ENCODE results near the gene MYH15.

Gene MYH15

GRCh38 chr3:108500728-108501127 lies 9.7 kb downstream of the MYH15 start:
- Histone ChIP-seq H3K23ac (ENCODE audit: low read length in 2 of 2) (no peak overlapping the region), H3K14ac (ENCODE audit: low read length in 2 of 2) (no peak overlapping the region), H3K27ac (ENCODE audit: low read length, poor library complexity, severe bottlenecking) (no peak overlapping the region), H3K9me3 (ENCODE audit: control insufficient read depth, low read length) (no peaks in the 10 kb centered on the region), H3K4me2 (ENCODE audit: low read length, poor library complexity, severe bottlenecking) (no peak overlapping the region), H4K8ac (ENCODE audit: low read length) (no peak overlapping the region), H3K79me1 (replicated peaks; ENCODE audit: low read length, poor library complexity, severe bottlenecking) (no peaks in the 10 kb centered on the region), H3K9ac (ENCODE audit: low read length) (no peak overlapping the region), H3K4ac (ENCODE audit: low read depth in 1 of 2, low read length in 2 of 2) (no peak overlapping the region), H3K36me3 (ENCODE audit: control insufficient read depth in 1 of 2, insufficient read depth in 2 of 2, low read depth in 1 of 2, low read length in 2 of 2) (no peaks in the 10 kb centered on the region), H2AFZ (ENCODE audit: low read depth, low read length) (no peak overlapping the region), H3K4me1 (ENCODE audit: control insufficient read depth, insufficient read depth, low read depth, low read length) (no peaks in the 10 kb centered on the region), H2BK5ac (ENCODE audit: low read depth, low read length, poor library complexity, severe bottlenecking) (no peak overlapping the region), H3K27me3 (ENCODE audit: control insufficient read depth in 1 of 2, insufficient read depth in 1 of 2, low read length in 2 of 2) (no peaks in the 10 kb centered on the region), H3K4me3 (ENCODE audit: insufficient read depth in 1 of 2, low read depth in 1 of 2, low read length in 2 of 2) (no peak overlapping the region), H2AK5ac (ENCODE audit: low read length, severe bottlenecking) (no peak overlapping the region), H2BK120ac (ENCODE audit: low read depth, low read length) (no peak overlapping the region), H2BK12ac (ENCODE audit: low read length in 2 of 2) (no peak overlapping the region), H2BK15ac (ENCODE audit: low read depth, poor library complexity, severe bottlenecking) (no peak overlapping the region), H4K91ac (ENCODE audit: low read length) (no peak overlapping the region), H3K18ac (ENCODE audit: low read depth in 1 of 2, low read length in 2 of 2) (no peak overlapping the region)
- 87% methylated on average over 1 of the region's 1 CpG for WGBS
- DNase-seq: no peak

GRCh38 chr3:108497271-108497670 lies 13.1 kb downstream of the MYH15 start:
- Histone ChIP-seq H2BK5ac (ENCODE audit: low read depth, low read length, poor library complexity, severe bottlenecking) (no peak overlapping the region), H3K27me3 (ENCODE audit: control insufficient read depth in 1 of 2, insufficient read depth in 1 of 2, low read length in 2 of 2) (no peaks in the 10 kb centered on the region), H4K8ac (ENCODE audit: low read length) (no peak overlapping the region), H3K36me3 (ENCODE audit: control insufficient read depth in 1 of 2, insufficient read depth in 2 of 2, low read depth in 1 of 2, low read length in 2 of 2) (no peaks in the 10 kb centered on the region), H3K79me1 (replicated peaks; ENCODE audit: low read length, poor library complexity, severe bottlenecking) (no peaks in the 10 kb centered on the region), H3K14ac (ENCODE audit: low read length in 2 of 2) (no peak overlapping the region), H2AFZ (ENCODE audit: low read depth, low read length) (no peak overlapping the region), H3K4me3 (ENCODE audit: insufficient read depth in 1 of 2, low read depth in 1 of 2, low read length in 2 of 2) (no peak overlapping the region), H3K23ac (ENCODE audit: low read length in 2 of 2) (no peak overlapping the region), H3K27ac (ENCODE audit: low read length, poor library complexity, severe bottlenecking) (no peak overlapping the region), H3K18ac (ENCODE audit: low read depth in 1 of 2, low read length in 2 of 2) (no peak overlapping the region), H3K9me3 (ENCODE audit: control insufficient read depth, low read length) (no peaks in the 10 kb centered on the region), H3K4me1 (ENCODE audit: control insufficient read depth, insufficient read depth, low read depth, low read length) (no peaks in the 10 kb centered on the region), H2BK120ac (ENCODE audit: low read depth, low read length) (no peak overlapping the region), H3K4me2 (ENCODE audit: low read length, poor library complexity, severe bottlenecking) (no peak overlapping the region), H3K4ac (ENCODE audit: low read depth in 1 of 2, low read length in 2 of 2) (no peak overlapping the region), H2BK12ac (ENCODE audit: low read length in 2 of 2) (no peak overlapping the region), H3K9ac (ENCODE audit: low read length) (no peak overlapping the region), H2BK15ac (ENCODE audit: low read depth, poor library complexity, severe bottlenecking) (no peak overlapping the region), H2AK5ac (ENCODE audit: low read length, severe bottlenecking) (no peak overlapping the region), H4K91ac (ENCODE audit: low read length) (no peak overlapping the region)
- DNase-seq: no peak
- no CpG with 5 or more reads among the region's 1 CpG for WGBS

- Histone ChIP-seq H3K14ac (ENCODE audit: low read length in 2 of 2) (no peak overlapping the region), H3K4me2 (ENCODE audit: low read length, poor library complexity, severe bottlenecking) (no peak overlapping the region), H4K8ac (ENCODE audit: low read length) (no peak overlapping the region), H2BK12ac (ENCODE audit: low read length in 2 of 2) (no peak overlapping the region), H3K27me3 (ENCODE audit: control insufficient read depth in 1 of 2, insufficient read depth in 1 of 2, low read length in 2 of 2) (no peaks in the 10 kb centered on the region), H3K9ac (ENCODE audit: low read length) (no peak overlapping the region), H2AK5ac (ENCODE audit: low read length, severe bottlenecking) (no peak overlapping the region), H3K27ac (ENCODE audit: low read length, poor library complexity, severe bottlenecking) (no peak overlapping the region), H3K4me3 (ENCODE audit: insufficient read depth in 1 of 2, low read depth in 1 of 2, low read length in 2 of 2) (no peak overlapping the region), H2AFZ (ENCODE audit: low read depth, low read length) (no peak overlapping the region), H3K79me1 (replicated peaks; ENCODE audit: low read length, poor library complexity, severe bottlenecking) (no peaks in the 10 kb centered on the region), H2BK15ac (ENCODE audit: low read depth, poor library complexity, severe bottlenecking) (no peak overlapping the region), H3K4ac (ENCODE audit: low read depth in 1 of 2, low read length in 2 of 2) (no peak overlapping the region), H2BK5ac (ENCODE audit: low read depth, low read length, poor library complexity, severe bottlenecking) (no peak overlapping the region), H3K9me3 (ENCODE audit: control insufficient read depth, low read length) (no peaks in the 10 kb centered on the region), H3K23ac (ENCODE audit: low read length in 2 of 2) (no peak overlapping the region), H4K91ac (ENCODE audit: low read length) (no peak overlapping the region), H3K4me1 (ENCODE audit: control insufficient read depth, insufficient read depth, low read depth, low read length) (no peaks in the 10 kb centered on the region), H2BK120ac (ENCODE audit: low read depth, low read length) (no peak overlapping the region), H3K36me3 (ENCODE audit: control insufficient read depth in 1 of 2, insufficient read depth in 2 of 2, low read depth in 1 of 2, low read length in 2 of 2) (no peaks in the 10 kb centered on the region), H3K18ac (ENCODE audit: low read depth in 1 of 2, low read length in 2 of 2) (no peak overlapping the region)
- DNase-seq: no peak
- WGBS: 89% methylated on average over 4 of the region's 6 CpGs
These were observed 14.7 kb downstream of the MYH15 start for GRCh38 chr3:108495717-108496116.

- Histone ChIP-seq H2BK120ac (ENCODE audit: low read depth, low read length) (no peak overlapping the region), H3K4me2 (ENCODE audit: low read length, poor library complexity, severe bottlenecking) (no peak overlapping the region), H3K27me3 (ENCODE audit: control insufficient read depth in 1 of 2, insufficient read depth in 1 of 2, low read length in 2 of 2) (no peaks in the 10 kb centered on the region), H3K36me3 (ENCODE audit: control insufficient read depth in 1 of 2, insufficient read depth in 2 of 2, low read depth in 1 of 2, low read length in 2 of 2) (no peaks in the 10 kb centered on the region), H3K27ac (ENCODE audit: low read length, poor library complexity, severe bottlenecking) (no peak overlapping the region), H2BK15ac (ENCODE audit: low read depth, poor library complexity, severe bottlenecking) (no peak overlapping the region), H2AFZ (ENCODE audit: low read depth, low read length) (no peak overlapping the region), H3K14ac (ENCODE audit: low read length in 2 of 2) (no peak overlapping the region), H3K9ac (ENCODE audit: low read length) (no peak overlapping the region), H3K79me1 (replicated peaks; ENCODE audit: low read length, poor library complexity, severe bottlenecking) (no peaks in the 10 kb centered on the region), H4K8ac (ENCODE audit: low read length) (no peak overlapping the region), H3K9me3 (ENCODE audit: control insufficient read depth, low read length) (no peaks in the 10 kb centered on the region), H3K18ac (ENCODE audit: low read depth in 1 of 2, low read length in 2 of 2) (no peak overlapping the region), H2BK5ac (ENCODE audit: low read depth, low read length, poor library complexity, severe bottlenecking) (no peak overlapping the region), H2BK12ac (ENCODE audit: low read length in 2 of 2) (no peak overlapping the region), H3K23ac (ENCODE audit: low read length in 2 of 2) (no peak overlapping the region), H3K4me3 (ENCODE audit: insufficient read depth in 1 of 2, low read depth in 1 of 2, low read length in 2 of 2) (no peak overlapping the region), H2AK5ac (ENCODE audit: low read length, severe bottlenecking) (no peak overlapping the region), H3K4ac (ENCODE audit: low read depth in 1 of 2, low read length in 2 of 2) (no peak overlapping the region), H3K4me1 (ENCODE audit: control insufficient read depth, insufficient read depth, low read depth, low read length) (no peaks in the 10 kb centered on the region), H4K91ac (ENCODE audit: low read length) (no peak overlapping the region)
- DNase-seq: no peak
- 100% methylated on average over 1 of the region's 3 CpGs for whole genome bisulfite sequencing
These were observed 15.4 kb downstream of the MYH15 start for GRCh38 chr3:108494906-108495531.
